ENCODE results near the gene ANGEL2. TPM values are rescaled to one million over a fixed set of nuclear protein-coding genes. Genes with fewer than 3 reads are reported as not detected.

The ANGEL2 gene, protein sequence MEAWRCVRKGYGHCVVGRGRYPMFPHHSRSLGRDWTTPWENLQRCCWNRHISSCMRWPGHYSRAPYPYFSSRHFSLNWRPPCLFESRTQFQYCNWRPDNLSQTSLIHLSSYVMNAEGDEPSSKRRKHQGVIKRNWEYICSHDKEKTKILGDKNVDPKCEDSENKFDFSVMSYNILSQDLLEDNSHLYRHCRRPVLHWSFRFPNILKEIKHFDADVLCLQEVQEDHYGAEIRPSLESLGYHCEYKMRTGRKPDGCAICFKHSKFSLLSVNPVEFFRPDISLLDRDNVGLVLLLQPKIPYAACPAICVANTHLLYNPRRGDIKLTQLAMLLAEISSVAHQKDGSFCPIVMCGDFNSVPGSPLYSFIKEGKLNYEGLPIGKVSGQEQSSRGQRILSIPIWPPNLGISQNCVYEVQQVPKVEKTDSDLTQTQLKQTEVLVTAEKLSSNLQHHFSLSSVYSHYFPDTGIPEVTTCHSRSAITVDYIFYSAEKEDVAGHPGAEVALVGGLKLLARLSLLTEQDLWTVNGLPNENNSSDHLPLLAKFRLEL
- polyA plus RNA-seq (2013, experiment 1 of 2) = 22.9 TPM
- 25.3 TPM for polyA plus RNA-seq (2013, experiment 2 of 2)

DNA sequence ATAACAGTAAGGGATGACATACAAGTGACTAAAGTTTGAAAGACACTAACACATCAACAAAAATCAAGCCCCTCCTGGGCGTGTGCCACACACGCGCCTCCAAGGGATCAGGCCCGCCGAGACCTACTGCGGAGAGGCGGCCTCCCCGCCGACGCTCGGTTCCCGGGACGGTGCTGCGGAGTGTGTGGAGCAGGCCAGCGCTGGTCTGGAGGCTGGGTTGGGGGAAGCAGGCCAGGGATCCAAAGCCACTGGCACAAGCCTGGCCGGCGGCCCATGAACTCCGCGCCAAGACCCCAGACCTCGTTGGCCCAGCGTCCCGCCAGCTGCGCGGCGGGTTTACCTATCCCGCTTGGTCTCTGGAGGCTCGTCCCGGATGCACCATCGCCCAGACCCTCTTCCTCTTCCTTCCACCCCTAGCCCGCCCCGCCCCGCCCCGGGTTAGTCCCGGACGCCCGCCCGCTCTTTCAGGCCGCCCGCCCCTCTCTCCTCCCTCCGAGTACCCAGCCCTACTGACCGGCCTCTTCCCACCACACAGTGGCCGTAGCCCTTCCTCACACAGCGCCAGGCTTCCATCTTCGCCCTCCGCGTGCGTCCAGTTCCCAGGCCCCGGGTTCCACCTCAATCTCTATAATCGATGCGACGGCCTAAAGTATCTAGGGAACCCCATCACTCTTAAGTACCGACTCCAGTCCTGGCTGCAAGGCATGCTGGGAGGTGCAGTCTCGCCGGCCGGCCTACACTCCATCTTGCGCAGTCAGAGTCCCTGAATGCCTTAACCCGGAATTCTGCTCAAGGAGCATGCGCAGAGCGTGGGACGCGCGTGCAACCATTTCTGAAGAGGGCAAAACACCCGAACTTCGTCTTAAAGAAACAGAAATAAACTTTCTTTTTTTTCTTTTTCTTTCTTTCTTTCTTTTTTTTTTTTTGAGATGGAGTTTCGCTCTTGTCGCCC, at the start of gene ANGEL2:
ANGEL2 (minus strand) TSS at position 769 of the 952 bp plus-strand sequence; CDS start at position 573, 196 bp downstream.
- Histone ChIP-seq H2AK5ac (ENCODE audit: low read depth, low read length) (no peak within 1 kb of the TSS), H3K4ac (ENCODE audit: low read length) (no peak within 1 kb of the TSS), H3K14ac (ENCODE audit: low read length) (no peak within 1 kb of the TSS), H2AFZ (ENCODE audit: low read length) (peak within 1 kb of the TSS; percentile 95), H3K4me3 (ENCODE audit: low read length in 2 of 2) (peak within 1 kb of the TSS; percentile 77 to 99), H3K36me3 (replicated peaks in 1 of 2; ENCODE audit: control insufficient read depth in 2 of 2, insufficient read depth in 2 of 2, low read length in 2 of 2) (peaks cover 0 to 28% of the 10 kb centered on the region in 2 donors), H2BK12ac (ENCODE audit: low read length) (no peak within 1 kb of the TSS), H2BK120ac (ENCODE audit: low read depth, low read length) (no peak within 1 kb of the TSS), H3K4me1 (ENCODE audit: control insufficient read depth in 2 of 2, insufficient read depth in 1 of 2, low read depth in 1 of 2, low read length in 2 of 2) (no peaks in the 10 kb centered on the region), H3K27ac (replicated peaks; ENCODE audit: low read length) (peak within 1 kb of the TSS; percentile 97), H3K79me1 (ENCODE audit: low read depth, low read length) (no peaks in the 10 kb centered on the region), H3K4me2 (ENCODE audit: insufficient read depth, low read length, poor library complexity, severe bottlenecking) (peak within 1 kb of the TSS; percentile 38), H3K18ac (ENCODE audit: low read length) (peak within 1 kb of the TSS; percentile 97), H3K9ac (ENCODE audit: low read depth, low read length, poor library complexity) (peak within 1 kb of the TSS; percentile 93), H3K23ac (ENCODE audit: low read depth, low read length, poor library complexity) (peak within 1 kb of the TSS; percentile 87), H4K91ac (ENCODE audit: low read depth, low read length, poor library complexity) (no peak within 1 kb of the TSS), H2BK15ac (ENCODE audit: low read length) (no peak within 1 kb of the TSS), H3K27me3 (ENCODE audit: control insufficient read depth in 3 of 3, insufficient read depth in 3 of 3, low read depth in 1 of 3, low read length in 3 of 3) (no peaks in the 10 kb centered on the region), H3K9me3 (replicated peaks in 1 of 2; ENCODE audit: control insufficient read depth in 2 of 2, insufficient read depth in 1 of 2, low read depth in 1 of 2, low read length in 2 of 2) (no peaks in the 10 kb centered on the region), H4K8ac (ENCODE audit: low read depth, low read length) (peak within 1 kb of the TSS; percentile 19), H2BK5ac (ENCODE audit: low read length) (peak within 1 kb of the TSS; percentile 92)
- WGBS, 2 donors (ENCODE audit: extremely low coverage in 2 of 2, insufficient read length in 2 of 2, insufficient replicate concordance in 1 of 2) = no CpG with 5 or more reads among the region's 66 CpGs
- DNase-seq (ENCODE audit: low spot score) = peak; percentile 91

DNA sequence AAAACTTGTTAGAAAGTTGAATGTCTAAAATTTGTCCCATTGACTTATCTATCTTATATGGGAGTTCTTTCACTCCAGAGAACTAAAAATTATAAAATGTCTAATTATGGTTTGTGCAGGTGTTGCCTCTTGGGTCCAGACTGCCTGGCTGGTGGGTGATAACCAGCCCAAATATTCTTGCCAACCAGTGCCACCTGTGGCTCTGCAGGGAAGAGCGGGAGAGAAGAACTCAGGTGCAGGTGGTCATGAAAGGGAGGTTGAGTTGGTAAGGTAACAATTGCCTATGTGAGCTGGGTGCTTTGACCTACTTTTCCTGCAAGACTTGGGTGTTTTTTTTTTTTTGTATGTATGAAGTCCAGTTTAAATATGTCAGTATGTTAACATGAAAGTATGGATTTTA, 45.6 kb upstream of the ANGEL2 start:
- H2BK15ac ChIP-seq (ENCODE audit: low read length) = no peak overlapping the region
- H3K14ac ChIP-seq (ENCODE audit: low read length) = no peak overlapping the region
- H4K8ac ChIP-seq (ENCODE audit: low read depth, low read length) = no peak overlapping the region
- H2AFZ ChIP-seq (ENCODE audit: low read length) = no peak overlapping the region
- H2BK12ac ChIP-seq (ENCODE audit: low read length) = no peak overlapping the region
- no peak overlapping the region for H2BK5ac ChIP-seq (ENCODE audit: low read length)
- H3K36me3 ChIP-seq (replicated peaks in 1 of 2; ENCODE audit: control insufficient read depth in 2 of 2, insufficient read depth in 2 of 2, low read length in 2 of 2) = no peaks in the 10 kb centered on the region
- H4K91ac ChIP-seq (ENCODE audit: low read depth, low read length, poor library complexity) = no peak overlapping the region
- no peak overlapping the region for H3K4me2 ChIP-seq (ENCODE audit: insufficient read depth, low read length, poor library complexity, severe bottlenecking)
- no peaks in the 10 kb centered on the region for H3K27me3 ChIP-seq (ENCODE audit: control insufficient read depth in 3 of 3, insufficient read depth in 3 of 3, low read depth in 1 of 3, low read length in 3 of 3)
- no peaks in the 10 kb centered on the region for H3K4me1 ChIP-seq (ENCODE audit: control insufficient read depth in 2 of 2, insufficient read depth in 1 of 2, low read depth in 1 of 2, low read length in 2 of 2)
- no peak overlapping the region for H3K23ac ChIP-seq (ENCODE audit: low read depth, low read length, poor library complexity)
- no peak overlapping the region for H3K27ac ChIP-seq (replicated peaks; ENCODE audit: low read length)
- H3K9me3 ChIP-seq (replicated peaks in 1 of 2; ENCODE audit: control insufficient read depth in 2 of 2, insufficient read depth in 1 of 2, low read depth in 1 of 2, low read length in 2 of 2) = peaks cover 0 to 2% of the 10 kb centered on the region in 2 donors
- H3K4me3 ChIP-seq (ENCODE audit: low read length in 2 of 2) = no peak overlapping the region
- no peak overlapping the region for H3K18ac ChIP-seq (ENCODE audit: low read length)
- no peak overlapping the region for H3K4ac ChIP-seq (ENCODE audit: low read length)
- WGBS, 2 donors (ENCODE audit: extremely low coverage in 2 of 2, insufficient read length in 2 of 2, insufficient replicate concordance in 1 of 2) = no CpG with 5 or more reads among the region's 1 CpG
- DNase-seq (ENCODE audit: low spot score) = no peak
- no peak overlapping the region for H2BK120ac ChIP-seq (ENCODE audit: low read depth, low read length)
- H2AK5ac ChIP-seq (ENCODE audit: low read depth, low read length) = no peak overlapping the region
- H3K9ac ChIP-seq (ENCODE audit: low read depth, low read length, poor library complexity) = no peak overlapping the region
- no peaks in the 10 kb centered on the region for H3K79me1 ChIP-seq (ENCODE audit: low read depth, low read length)

DNA sequence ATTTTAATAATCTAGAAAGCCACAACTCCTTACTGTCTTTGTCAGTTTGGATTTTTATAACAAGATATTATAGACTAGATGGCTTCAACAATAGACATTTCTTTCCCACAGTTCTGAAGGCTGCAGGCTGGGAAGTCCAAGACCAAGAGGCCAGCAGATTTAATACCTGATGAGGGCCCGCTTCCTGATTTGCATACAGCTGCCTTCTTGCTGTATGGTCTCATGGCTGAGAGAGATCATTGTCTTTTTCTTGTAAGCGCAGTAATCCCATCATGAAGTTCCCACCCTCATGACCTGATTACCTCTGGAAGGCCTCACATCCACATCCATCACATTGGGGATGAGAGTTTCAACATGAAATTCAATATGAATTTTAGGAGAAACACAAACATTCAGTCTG, 45.2 kb upstream of the ANGEL2 start:
- Histone ChIP-seq H2BK12ac (ENCODE audit: low read length) (no peak overlapping the region), H3K79me1 (ENCODE audit: low read depth, low read length) (no peaks in the 10 kb centered on the region)

More for the DNA sequence above, 45.2 kb upstream of the ANGEL2 start:
- Histone ChIP-seq H4K8ac (ENCODE audit: low read depth, low read length) (no peak overlapping the region), H4K91ac (ENCODE audit: low read depth, low read length, poor library complexity) (no peak overlapping the region), H3K9ac (ENCODE audit: low read depth, low read length, poor library complexity) (no peak overlapping the region), H3K36me3 (replicated peaks in 1 of 2; ENCODE audit: control insufficient read depth in 2 of 2, insufficient read depth in 2 of 2, low read length in 2 of 2) (no peaks in the 10 kb centered on the region), H3K4me2 (ENCODE audit: insufficient read depth, low read length, poor library complexity, severe bottlenecking) (no peak overlapping the region), H3K27me3 (ENCODE audit: control insufficient read depth in 3 of 3, insufficient read depth in 3 of 3, low read depth in 1 of 3, low read length in 3 of 3) (no peaks in the 10 kb centered on the region), H3K4me3 (ENCODE audit: low read length in 2 of 2) (no peak overlapping the region), H2AFZ (ENCODE audit: low read length) (no peak overlapping the region), H2BK5ac (ENCODE audit: low read length) (no peak overlapping the region), H3K23ac (ENCODE audit: low read depth, low read length, poor library complexity) (no peak overlapping the region), H2BK15ac (ENCODE audit: low read length) (no peak overlapping the region), H3K18ac (ENCODE audit: low read length) (no peak overlapping the region), H3K27ac (replicated peaks; ENCODE audit: low read length) (no peak overlapping the region), H3K4me1 (ENCODE audit: control insufficient read depth in 2 of 2, insufficient read depth in 1 of 2, low read depth in 1 of 2, low read length in 2 of 2) (no peaks in the 10 kb centered on the region), H3K4ac (ENCODE audit: low read length) (no peak overlapping the region), H3K14ac (ENCODE audit: low read length) (no peak overlapping the region), H3K9me3 (replicated peaks in 1 of 2; ENCODE audit: control insufficient read depth in 2 of 2, insufficient read depth in 1 of 2, low read depth in 1 of 2, low read length in 2 of 2) (peaks cover 0 to 2% of the 10 kb centered on the region in 2 donors), H2BK120ac (ENCODE audit: low read depth, low read length) (no peak overlapping the region), H2AK5ac (ENCODE audit: low read depth, low read length) (no peak overlapping the region)
- DNase-seq (ENCODE audit: low spot score) = no peak
- no CpG with 5 or more reads among the region's 2 CpGs for WGBS, 2 donors (ENCODE audit: extremely low coverage in 2 of 2, insufficient read length in 2 of 2, insufficient replicate concordance in 1 of 2)

Measured in neuronal stem cell (in vitro differentiated cells).